Endothelial cell of hepatic sinusoid (primary cell): Measurements from ENCODE around the gene ZBTB47.

Experiments used
- in situ Hi-C: cut with HindIII; loops from 2 replicates; pipeline ENCODE4 v1.10.0; 2017; ENCODE audit warnings: low sequenced_read_pairs

ZBTB47 gene

GRCh38 chr3:42696356-42697288, 43.1 kb downstream of the ZBTB47 start:
- in situ Hi-C loops: no loop called here

- in situ Hi-C loops: no loop called here
Measured at GRCh38 chr3:42697289-42698051, 44.0 kb downstream of the ZBTB47 start.

DNA sequence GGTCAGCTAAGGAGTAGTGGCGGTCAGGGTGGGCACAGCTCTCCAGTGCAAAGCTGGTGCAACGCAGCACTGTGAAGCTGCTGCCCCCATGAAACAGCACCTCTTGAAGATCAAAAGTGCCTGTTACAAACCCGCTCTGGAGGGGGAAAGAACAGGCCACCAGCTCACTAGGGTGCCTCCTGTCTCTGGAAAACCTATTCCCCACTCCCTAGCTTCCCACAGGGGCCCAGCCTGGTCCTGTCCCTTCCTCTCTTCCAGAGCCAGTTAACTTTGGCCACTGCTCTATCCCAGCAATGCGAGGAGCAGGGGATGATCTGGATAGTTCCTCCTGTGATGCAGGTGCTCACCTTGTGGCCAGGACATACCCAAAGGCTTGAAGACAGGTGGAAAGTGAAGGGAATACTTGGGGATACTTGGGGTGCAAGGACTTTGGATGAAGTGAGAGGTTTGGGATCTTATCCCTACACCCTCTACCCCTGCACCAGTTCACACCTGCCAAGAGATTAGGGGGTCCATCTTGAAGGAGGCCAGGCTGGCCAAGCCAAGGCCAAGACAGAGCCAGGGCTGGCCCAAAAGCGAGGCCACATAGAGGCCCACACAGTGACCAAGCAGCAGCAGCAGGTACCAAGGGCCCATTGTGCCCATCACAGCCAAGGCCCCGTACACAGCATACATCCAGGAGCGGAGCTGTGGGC, 44.9 kb downstream of the ZBTB47 start:
- in situ Hi-C loops: no loop called here

- in situ Hi-C loops: no loop called here
Measured at GRCh38 chr3:42698911-42699230, 45.4 kb downstream of the ZBTB47 start.

- in situ Hi-C loops: no loop called here
Measured at GRCh38 chr3:42699511-42699971, 46.0 kb downstream of the ZBTB47 start.

- in situ Hi-C loops: no loop called here
Measured at GRCh38 chr3:42700366-42701288, 47.1 kb downstream of the ZBTB47 start.

- in situ Hi-C loops: no loop called here
Measured at GRCh38 chr3:42701371-42702065, 48.0 kb downstream of the ZBTB47 start.

GRCh38 chr3:42702066-42702951, 48.8 kb downstream of the ZBTB47 start, which contains the start of gene HHATL:
TSS of gene HHATL (minus strand) at chr3:42702798. CDS start at chr3:42700826, 1,972 bp downstream.
- in situ Hi-C loops: no loop called here

DNA sequence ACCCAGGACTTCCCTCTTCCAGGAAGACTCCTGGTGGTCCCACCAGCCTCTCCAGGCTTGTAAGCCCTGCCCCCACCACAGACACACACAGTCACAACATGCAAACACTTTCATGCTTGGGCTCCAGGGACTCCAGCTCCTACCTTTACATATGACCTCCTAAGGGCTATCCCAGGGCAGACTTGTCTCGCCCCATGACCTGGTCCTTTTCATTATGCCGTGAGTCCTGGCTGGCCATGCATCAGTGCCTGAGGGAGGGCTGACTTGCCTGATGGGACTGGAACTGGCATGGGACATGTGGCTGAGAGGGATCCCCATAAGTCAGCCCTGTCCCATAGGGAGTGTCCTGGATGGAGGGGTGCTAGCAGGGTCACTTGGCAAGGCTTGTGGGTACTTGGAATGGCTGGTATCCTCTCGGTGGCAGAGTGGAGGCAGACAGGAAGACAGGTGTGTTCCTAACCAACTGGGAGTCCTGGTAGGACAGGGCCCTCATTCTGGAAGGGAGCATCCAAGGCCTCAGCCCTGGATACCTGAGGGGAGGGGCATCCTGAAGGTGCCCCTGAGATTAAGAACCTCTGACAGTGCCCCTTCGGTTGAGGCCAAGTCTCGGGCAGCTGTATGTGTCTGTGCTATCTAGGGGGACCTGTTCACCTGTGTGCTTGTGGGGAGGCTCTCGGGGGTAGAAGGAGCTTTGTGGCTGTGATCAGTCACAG, 49.6 kb downstream of the ZBTB47 start:
- in situ Hi-C loops: no loop called here

DNA sequence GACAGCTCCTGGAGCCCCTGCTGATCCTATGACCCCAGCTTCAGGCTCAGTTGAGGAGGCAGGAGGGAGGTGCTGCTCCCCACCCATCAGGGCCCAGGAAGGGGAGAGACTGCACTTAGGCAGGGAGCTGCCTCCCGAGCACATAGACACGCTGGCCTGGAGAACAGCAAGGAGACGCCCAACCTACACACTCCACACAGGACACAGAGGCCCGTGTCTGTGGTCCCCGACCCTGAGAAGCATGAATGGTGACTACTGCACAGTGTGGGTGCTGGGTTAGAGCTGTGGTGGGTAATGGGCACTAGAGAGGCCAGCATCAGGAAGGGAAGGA, 50.2 kb downstream of the ZBTB47 start:
- in situ Hi-C loops: no loop called here

DNA sequence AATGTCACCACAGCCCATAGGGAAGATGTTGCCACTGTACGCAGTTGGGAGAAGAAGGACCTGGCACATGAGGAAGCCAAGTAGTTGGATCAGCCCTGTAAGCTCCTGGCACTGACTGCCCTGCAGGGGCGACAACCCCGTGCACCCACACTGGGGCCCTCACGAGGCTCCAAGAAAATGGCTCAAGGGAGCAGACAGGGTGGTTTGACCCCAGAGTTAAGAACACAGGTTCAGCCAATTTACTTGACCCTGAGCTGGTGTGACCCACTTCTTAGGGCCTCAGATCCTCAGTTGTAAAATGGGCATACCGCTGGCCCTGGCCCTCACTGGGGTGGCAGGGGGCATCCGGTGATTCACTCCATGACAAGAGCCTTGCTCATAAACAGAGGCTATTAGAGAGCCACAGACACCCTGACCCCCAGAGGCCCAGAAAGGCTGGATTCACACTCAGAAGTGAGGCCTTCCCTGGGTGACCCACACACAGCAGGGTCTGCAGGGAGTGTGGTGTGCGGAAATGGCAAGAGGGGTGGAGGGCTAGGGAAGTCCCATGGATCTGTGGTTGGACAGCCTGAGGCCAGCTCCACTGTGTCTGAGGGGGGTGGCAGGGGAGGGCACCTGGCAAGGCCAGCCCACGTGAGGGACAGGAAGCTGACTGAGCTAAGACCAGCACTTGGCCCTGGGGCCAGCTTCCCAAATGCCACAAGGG, 50.8 kb downstream of the ZBTB47 start:
- in situ Hi-C loops: no loop called here

DNA sequence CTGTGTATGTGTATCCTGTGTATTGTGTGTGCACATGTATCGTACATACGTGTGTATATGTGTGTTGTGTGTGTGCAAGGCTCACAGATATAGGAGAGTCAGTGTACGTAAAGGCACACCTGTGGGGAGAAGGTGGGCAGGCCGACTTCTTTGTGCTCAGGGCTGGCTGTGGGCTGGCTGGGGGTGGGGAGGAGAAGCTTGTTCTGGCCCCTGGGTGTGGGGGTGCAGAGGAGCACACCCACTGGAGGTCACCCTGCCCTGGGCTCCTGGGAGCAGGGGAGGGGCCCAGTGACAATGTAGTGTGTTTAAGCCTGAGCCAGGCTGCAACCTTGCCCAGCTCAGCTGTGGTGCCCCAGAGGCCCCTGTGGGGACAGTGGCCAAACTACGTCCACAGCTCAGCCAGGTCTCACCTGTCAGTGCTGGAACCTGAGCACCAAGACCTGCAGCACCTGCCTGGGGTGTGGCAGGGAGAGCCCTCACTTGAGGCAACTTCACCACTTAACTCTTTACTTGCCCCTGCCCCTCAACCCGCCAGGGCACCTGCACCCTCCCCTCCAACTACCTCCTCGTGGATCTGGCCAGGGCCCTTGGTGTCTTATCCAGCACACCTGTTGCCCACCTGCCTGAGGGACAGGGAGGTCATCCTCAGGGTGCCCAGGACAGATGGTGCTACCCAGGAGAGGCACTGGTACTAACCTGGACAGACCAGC, 51.7 kb downstream of the ZBTB47 start:
- in situ Hi-C loops: no loop called here

DNA sequence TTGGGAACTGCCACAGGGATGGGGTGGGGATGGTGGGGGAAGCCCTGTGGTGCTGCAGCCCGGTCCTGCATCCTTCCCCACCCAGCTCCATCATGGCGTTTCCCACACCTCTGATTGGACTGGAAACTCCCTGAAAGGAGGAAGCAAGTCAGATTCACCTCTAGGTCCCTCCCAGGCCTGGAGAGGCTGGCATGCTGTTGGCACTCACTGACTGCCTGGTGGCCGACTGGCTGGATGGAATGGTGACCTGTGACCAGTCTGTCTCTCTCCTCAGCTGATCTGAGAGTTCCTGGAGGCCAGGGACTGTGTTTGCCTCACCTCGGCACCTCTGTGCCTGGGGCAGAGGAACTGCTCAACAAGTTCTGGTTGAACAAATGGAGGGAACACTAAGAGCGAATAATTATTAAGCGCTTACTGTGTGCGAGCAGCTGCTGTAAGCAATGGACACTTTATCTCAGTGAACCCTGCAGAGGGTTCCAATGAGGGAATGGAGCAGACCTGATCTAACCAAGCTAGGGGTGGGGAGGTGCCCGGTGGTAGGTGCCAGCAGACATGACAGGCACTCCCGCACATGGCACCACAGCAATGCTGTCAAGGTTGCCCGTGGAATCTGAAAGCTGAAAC, 52.6 kb downstream of the ZBTB47 start:
- in situ Hi-C loops: no loop called here

- in situ Hi-C loops: no loop called here
Measured at GRCh38 chr3:42706721-42707619, 53.5 kb downstream of the ZBTB47 start.

DNA sequence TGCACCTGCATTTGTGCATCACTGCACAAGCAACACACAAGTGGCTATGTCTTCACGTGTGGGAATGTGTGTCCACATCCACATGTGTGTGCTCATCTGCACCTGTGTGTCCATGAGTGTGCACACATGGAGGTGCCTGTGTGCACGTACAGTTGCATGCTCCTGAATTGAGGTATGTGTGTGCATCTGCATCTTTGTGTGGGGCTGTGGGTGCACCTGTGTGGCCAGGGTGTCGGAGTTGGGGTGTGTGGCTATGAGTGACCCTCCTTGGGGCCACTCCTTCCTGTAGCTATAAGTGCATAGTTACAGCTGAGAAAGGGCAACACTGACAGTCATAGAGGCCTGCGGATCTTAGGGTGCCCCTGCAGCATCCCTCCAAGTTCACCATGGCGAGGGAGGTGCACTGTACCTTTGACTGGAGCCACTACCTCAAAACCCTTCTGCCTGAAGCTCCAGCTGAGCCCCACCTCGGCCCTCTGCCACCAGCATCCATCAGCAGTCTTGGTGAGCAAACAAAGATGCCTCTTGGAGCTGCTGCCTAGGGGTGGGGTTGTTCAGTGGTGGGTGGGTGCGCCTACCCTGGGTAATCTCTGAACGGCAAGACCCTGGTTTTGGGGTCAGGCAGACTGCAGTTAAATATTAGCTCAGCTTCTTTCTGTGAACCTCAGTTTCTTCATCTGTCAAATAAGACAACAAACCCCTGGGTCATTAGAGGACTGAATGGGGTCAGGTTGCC, 54.3 kb downstream of the ZBTB47 start:
- in situ Hi-C loops: no loop called here
